ENCODE measurements around the gene EMP3.
"Not testable (repeated sequence)": the region's sequence is repeated elsewhere in the genome, so short reads cannot be mapped to it uniquely, and the experiment has no call there.

EMP3 gene

GRCh38 chr19:48325265-48325910 lies at the start of gene EMP3:
Gene EMP3, plus strand, starts transcription at chr19:48325552. Its CDS starts 1,293 bp downstream, at chr19:48326845.
- no peak for DNase-seq

GRCh38 chr19:48279747-48280146 lies 45.6 kb upstream of the EMP3 start:
- DNase-seq: no peak

GRCh38 chr19:48283908-48284307 lies 41.4 kb upstream of the EMP3 start:
- DNase-seq: no peak

- no peak for DNase-seq
These were observed 40.5 kb upstream of the EMP3 start for GRCh38 chr19:48284896-48285295.

GRCh38 chr19:48287748-48288147 lies 37.6 kb upstream of the EMP3 start:
- no peak for DNase-seq

- DNase-seq: no peak
These were observed 35.0 kb upstream of the EMP3 start for GRCh38 chr19:48290401-48290770.

GRCh38 chr19:48290771-48291488 lies 34.4 kb upstream of the EMP3 start:
- peak; percentile 63 for DNase-seq

GRCh38 chr19:48291489-48291815 lies 33.9 kb upstream of the EMP3 start:
- not testable (repeated sequence) for DNase-seq

- no peak for DNase-seq
These were observed 32.6 kb upstream of the EMP3 start for GRCh38 chr19:48292798-48293197.

- no peak for DNase-seq
These were observed 29.9 kb upstream of the EMP3 start for GRCh38 chr19:48295458-48295857.

- DNase-seq: no peak
These were observed 28.2 kb upstream of the EMP3 start for GRCh38 chr19:48296963-48297734.

GRCh38 chr19:48297975-48298374 lies 27.4 kb upstream of the EMP3 start:
- no peak for DNase-seq

- no peak for DNase-seq
These were observed 23.3 kb upstream of the EMP3 start for GRCh38 chr19:48301886-48302599.

- no peak for DNase-seq
These were observed 22.8 kb upstream of the EMP3 start for GRCh38 chr19:48302600-48302959.

- DNase-seq: no peak
These were observed 22.0 kb upstream of the EMP3 start for GRCh38 chr19:48303367-48303766.

GRCh38 chr19:48303866-48304265 lies 21.5 kb upstream of the EMP3 start:
- DNase-seq: no peak

GRCh38 chr19:48308631-48309586 lies 16.4 kb upstream of the EMP3 start:
- DNase-seq: no peak

- not testable (repeated sequence) for DNase-seq
These were observed 15.6 kb upstream of the EMP3 start for GRCh38 chr19:48309731-48310130.

- DNase-seq: no peak
These were observed 15.1 kb upstream of the EMP3 start for GRCh38 chr19:48310227-48310626.

- no peak for DNase-seq
These were observed 14.0 kb upstream of the EMP3 start for GRCh38 chr19:48311384-48311783.

GRCh38 chr19:48315712-48316111 lies 9.6 kb upstream of the EMP3 start:
- no peak for DNase-seq

- DNase-seq: not testable (repeated sequence)
These were observed 7.7 kb upstream of the EMP3 start for GRCh38 chr19:48317708-48317960.
